ENCODE results near the gene TMEM198.

- TF ChIP-seq CTCF (conservative IDR thresholded peaks at IDR 0.05 in 1 of 2, IDR thresholded peaks at IDR 0.05 in 1 of 2; ENCODE audit: extremely low read depth in 1 of 2, insufficient read depth in 1 of 2, low read depth in 1 of 2, low read length in 2 of 2) = no peak
- TF ChIP-seq EZH2 (IDR thresholded peaks at IDR 0.05; ENCODE audit: borderline replicate concordance, low read length) = no peak
These were observed 3.8 kb downstream of the TMEM198 start for GRCh38 chr2:219547621-219548020.
